ENCODE results near the gene LARP1.

Gene LARP1

GRCh38 chr5:154861946-154862345 lies 106.8 kb downstream of the LARP1 start:
- DNase-seq = no peak

- no peak for DNase-seq
Measured at GRCh38 chr5:154862766-154863165, 107.6 kb downstream of the LARP1 start.

GRCh38 chr5:154863291-154864080 lies 108.3 kb downstream of the LARP1 start:
- DNase-seq = no peak

GRCh38 chr5:154865466-154866184 lies 110.4 kb downstream of the LARP1 start:
- DNase-seq = no peak

- DNase-seq = no peak
Measured at GRCh38 chr5:154866841-154867240, 111.7 kb downstream of the LARP1 start.

Measured in SHP77 treated with DMSO at 0.1 percent for 48 hours (cell line).